ENCODE results near the gene XYLT1.

DNA sequence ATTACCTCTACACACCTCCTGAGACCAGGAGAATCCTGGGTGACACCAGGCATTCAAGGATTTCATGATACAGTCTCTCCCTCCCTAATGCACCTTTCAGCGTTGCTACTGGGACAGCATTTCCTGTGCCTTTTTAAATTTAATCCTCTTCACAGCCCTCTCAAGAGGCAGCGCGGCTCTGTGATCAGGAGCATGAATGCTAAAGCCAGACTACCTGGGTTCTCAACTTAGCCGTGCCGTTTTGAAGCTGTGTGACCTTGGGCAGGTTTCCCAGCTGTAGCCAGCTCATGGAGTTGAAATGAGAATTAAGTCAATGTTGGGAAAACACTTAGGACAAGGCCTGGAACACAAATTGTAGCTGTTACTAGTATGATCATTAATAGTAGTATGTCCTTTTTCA lies 191.8 kb downstream of the XYLT1 start:
- TF ChIP-seq EZH2 (IDR thresholded peaks at IDR 0.05; ENCODE audit: insufficient read depth, poor library complexity, severe bottlenecking) (no peak), EZH2phosphoT487 (IDR thresholded peaks at IDR 0.05; ENCODE audit: insufficient read depth, low read depth) (no peak)
